Activated naive CD4-positive, alpha-beta T cell treated with anti-CD3 and anti-CD28 coated beads, Interleukin-2, amount 10 ng/mL, durations not matched to agents 5 hours and 36 hours (primary cell): Measurements from ENCODE around the gene FERD3L. TPM values are rescaled to one million over a fixed set of nuclear protein-coding genes. Genes with fewer than 3 reads are reported as not detected.

ENCODE experiments used
- total RNA-seq, 2 experiments: library from RNA; stranded (reverse); gene quantifications; one replicate each; pipeline ENCODE4 v1.2.3, GENCODE V29; 2021

Gene FERD3L
- total RNA-seq: not detected

GRCh38 chr7:19144661-19145433 lies at the start of gene FERD3L:
TSS of gene FERD3L (minus strand) at chr7:19145421. CDS start at chr7:19145362, 59 bp downstream.

GRCh38 chr7:19117091-19117869 lies 27.9 kb downstream of the FERD3L start, which contains the start of gene TWIST1:
TSS of gene TWIST1 (minus strand) at chr7:19117636. CDS start at chr7:19117321, 315 bp downstream.

Other genes with a start within 250 kb of the FERD3L start
- under 1 TPM; 0.14 to 0.20 TPM for gene TWIST1, start 27.8 kb downstream of the FERD3L start, total RNA-seq